ENCODE results near the gene KIF21B. TPM values are rescaled to one million over a fixed set of nuclear protein-coding genes. Genes with fewer than 3 reads are reported as not detected.

Gene KIF21B
- total and polyA plus RNA-seq, 9 of the 15 experiments (the other 6 are each of a cell fraction or from before 2014, with no cell fraction given), result 0.46 to 13.4 (median 5.9) TPM

DNA sequence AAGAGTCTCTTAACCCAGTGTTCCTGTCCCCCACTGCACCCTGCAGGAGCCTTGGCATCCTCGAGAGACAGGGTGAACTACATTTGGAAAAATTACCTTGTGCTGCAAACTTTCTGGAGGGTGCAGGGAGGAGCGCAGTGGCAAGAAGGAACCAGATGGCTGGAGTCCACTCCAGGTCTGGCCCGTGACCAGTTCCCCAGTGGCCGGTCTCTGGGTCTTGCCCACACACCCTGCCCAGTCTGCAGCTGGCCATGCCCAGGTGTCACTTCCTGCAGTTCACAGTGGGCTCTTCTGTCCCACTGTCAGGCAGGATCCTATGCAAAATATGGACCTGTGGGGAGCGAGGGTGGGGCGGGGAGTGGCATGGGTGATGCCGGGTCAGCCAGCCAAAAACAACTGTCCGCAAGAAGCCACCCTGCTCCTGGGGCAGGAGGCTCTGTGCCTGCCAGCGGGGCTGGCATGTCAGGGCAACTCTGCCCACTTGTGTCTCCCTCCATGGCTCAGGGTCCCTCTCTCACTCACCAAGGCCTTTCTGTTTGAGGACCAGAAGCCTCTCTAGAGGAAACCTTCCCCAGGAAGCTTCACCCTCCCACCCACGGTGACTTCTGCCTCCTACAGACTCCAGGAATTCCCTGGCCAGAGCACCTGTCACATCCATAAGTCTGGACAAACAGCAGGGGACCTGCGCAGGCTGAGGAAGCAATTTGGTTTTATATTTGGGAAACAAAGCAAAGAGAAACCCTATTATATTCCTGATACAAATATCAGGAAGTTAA, 55.6 kb downstream of the KIF21B start:
- peaks cover 0 to 12% of the 10 kb centered on the region in 2 experiments; a peak in 1 of 5 replicates for H3K4me1 ChIP-seq (replicated peaks in 1 of 2; ENCODE audit: control insufficient read depth in 2 of 2, insufficient read depth in 2 of 2, low read length in 2 of 2)
- 0 out of 4 replicates have a peak overlapping the region, but pooled peaks of 1 of the 2 experiments have one; percentile 5 for H3K9ac ChIP-seq (ENCODE audit: insufficient read depth in 1 of 2, low read depth in 2 of 2, low read length in 2 of 2)
- no peak overlapping the region for H3K4me3 ChIP-seq
- POLR2A ChIA-PET, result no interaction called here
- DNase-seq (ENCODE audit: extremely low read depth in 1 of 4, low spot score in 3 of 4) (no peak), FAIRE-seq (no peak), ATAC-seq (no peak)
- no peak overlapping the region for H3K4me2 ChIP-seq (ENCODE audit: insufficient read depth, low read length)
- H3K9me3 ChIP-seq (replicated peaks; ENCODE audit: control insufficient read depth, insufficient read depth, low read depth, low read length), result no peaks in the 10 kb centered on the region
- no TSS peak for BruUV-seq (replicated peaks)
- H3K27me3 ChIP-seq (ENCODE audit: control insufficient read depth in 2 of 2, insufficient read depth in 2 of 2, low read length in 2 of 2), result peaks cover 21 to 45% of the 10 kb centered on the region in 2 experiments
- H3K9me1 ChIP-seq (ENCODE audit: control insufficient read depth, insufficient read depth, low read length), result no peaks in the 10 kb centered on the region
- 1% methylated on average over 9 of the region's 11 CpGs for WGBS (ENCODE audit: insufficient coverage, low coverage, missing lambda C conversion rate)
- H2AFZ ChIP-seq (ENCODE audit: low read depth, low read length), result no peak overlapping the region
- no peaks in the 10 kb centered on the region for H3K36me3 ChIP-seq (ENCODE audit: control insufficient read depth, insufficient read depth, low read length)
- H3K27ac ChIP-seq (ENCODE audit: extremely low read depth, low read depth, low read length), result no peak overlapping the region
- in situ Hi-C loops (cut with MboI), result no loop called here
- intact Hi-C loops (cut with micrococcal nuclease), result no loop called here
- peak; percentile 32; the same call in 1 of the 2 replicates for TF ChIP-seq POLR2G (IDR thresholded peaks at IDR 0.05; ENCODE audit: low read depth, low read length)
- no peak for TF ChIP-seq ZNF696 (CRISPR knock-in tag; conservative IDR thresholded peaks at IDR 0.05)
- TF ChIP-seq NCOR1 (IDR thresholded peaks at IDR 0.05), result no peak
- TF ChIP-seq E4F1 (CRISPR knock-in tag; IDR thresholded peaks at IDR 0.05; ENCODE audit: borderline replicate concordance), result no peak
- TF ChIP-seq NRF1 (conservative IDR thresholded peaks at IDR 0.05 in 1 of 2, IDR thresholded peaks at IDR 0.05 in 1 of 2), result 0 out of 4 replicates have a peak, but pooled peaks of 1 of the 2 experiments have one; percentile 19
- peaks cover 30% of the 10 kb centered on the region for H4K20me1 ChIP-seq (replicated peaks; ENCODE audit: control insufficient read depth, insufficient read depth, low read length)
- CTCF ChIA-PET (ENCODE audit: low intra/inter-chr PET ratio), result interaction anchor here (1.3 kb wide), 1 partner anchor 75 kb away, joined by 4 read pairs; no protein-coding TSS in a partner anchor
- H3K79me2 ChIP-seq (ENCODE audit: control insufficient read depth, insufficient read depth, low read length), result no peaks in the 10 kb centered on the region
